HEK293 (cell line): ENCODE measurements around the gene PLEKHA5.

ENCODE experiments used
- CTCF ChIA-PET: fragments of 350-600 bp; formaldehyde crosslinking; extraction: SDS; loops from one replicate; lab custom pipeline; 2021; ENCODE audit warnings: antibody characterized with exemption; lab: Yijun Ruan, JAX
- POLR2A ChIA-PET: fragments of 300-600 bp; formaldehyde crosslinking; extraction: SDS; loops from one replicate; lab custom pipeline; 2020; ENCODE audit warnings: antibody characterized with exemption, inconsistent platforms; lab: Yijun Ruan, JAX
- H3K27ac ChIP-seq: fragments of 200-500 bp; sonication (Bioruptor generic); 2 replicates; pipeline ENCODE4 v1.5.1; 2014; ENCODE audit warnings: low read depth, low read length, control low read depth, inconsistent platforms; ENCODE audit errors: extremely low read depth
- H3K36me3 ChIP-seq, 2 experiments: fragments of 200-500 bp in 1 of 2; sonication (Bioruptor generic) in 1 of 2; 1 replicate in 1 of 2; 2 replicates in 1 of 2; pipeline ENCODE4 v1.5.1; 2014 to 2017; ENCODE audit warnings: inconsistent platforms in 2 of 2, low read length in 2 of 2; ENCODE audit not compliant: control insufficient read depth in 2 of 2, insufficient read depth in 1 of 2
- H3K4me1 ChIP-seq: fragments of 200-500 bp; sonication (Bioruptor generic); 2 replicates; pipeline ENCODE4 v1.5.1; 2014; ENCODE audit warnings: mild to moderate bottlenecking, low read length, inconsistent platforms; ENCODE audit not compliant: control insufficient read depth, insufficient read depth
- H3K4me3 ChIP-seq: 2 replicates; pipeline ENCODE4 v1.5.1; 2011; ENCODE audit warnings: low read depth, mild to moderate bottlenecking, control low read depth, low read length, moderate library complexity
- H3K9me3 ChIP-seq: fragments of 200-500 bp; sonication (Bioruptor generic); 2 replicates; pipeline ENCODE4 v1.5.1; 2014; ENCODE audit warnings: low read depth, low read length, inconsistent platforms; ENCODE audit not compliant: control insufficient read depth, insufficient read depth
- FEZF1 ChIP-seq: fragments of 450-650 bp; formaldehyde crosslinking; IDR thresholded peaks from 2 replicates; pipeline ENCODE4 v1.5.1; 2016; ENCODE audit warnings: missing biosample characterization, missing genetic modification characterization
- HOXA7 ChIP-seq: sonication (generic); formaldehyde crosslinking; IDR thresholded peaks from 2 replicates; pipeline ENCODE4 v1.8.1; 2022; ENCODE audit warnings: missing genetic modification reagents, borderline replicate concordance
- OVOL3 ChIP-seq: fragments of 450-650 bp; formaldehyde crosslinking; IDR thresholded peaks from 2 replicates; pipeline ENCODE4 v1.5.1; 2016; ENCODE audit warnings: missing biosample characterization, missing genetic modification characterization
- SALL2 ChIP-seq: fragments of 450-650 bp; formaldehyde crosslinking; IDR thresholded peaks from 2 replicates; pipeline ENCODE4 v1.5.0; 2017; ENCODE audit warnings: missing biosample characterization, mild to moderate bottlenecking, missing genetic modification characterization, borderline replicate concordance
- TRIM28 ChIP-seq: IDR thresholded peaks from 2 replicates; pipeline ENCODE4 v1.6.1; 2011; ENCODE audit warnings: low read length, control low read depth, borderline replicate concordance
- ZBTB8A ChIP-seq: fragments of 450-650 bp; formaldehyde crosslinking; IDR thresholded peaks from 2 replicates; pipeline ENCODE4 v1.5.1; 2016; ENCODE audit warnings: missing biosample characterization, missing genetic modification characterization
- ZEB2 ChIP-seq: fragments of 450-650 bp; formaldehyde crosslinking; IDR thresholded peaks from 2 replicates; pipeline ENCODE4 v1.5.1; 2016; ENCODE audit warnings: missing biosample characterization, missing genetic modification characterization
- ZFP3 ChIP-seq: fragments of 450-650 bp; formaldehyde crosslinking; IDR thresholded peaks from 2 replicates; pipeline ENCODE4 v1.5.1; 2016; ENCODE audit warnings: low read depth, missing biosample characterization, missing genetic modification characterization
- ZNF174 ChIP-seq: fragments of 450-650 bp; formaldehyde crosslinking; IDR thresholded peaks from 2 replicates; pipeline ENCODE4 v1.5.0; 2017; ENCODE audit warnings: missing biosample characterization, mild to moderate bottlenecking, missing genetic modification characterization
- ZNF184 ChIP-seq: fragments of 450-650 bp; IDR thresholded peaks from 2 replicates; pipeline ENCODE4 v1.5.1; 2018; ENCODE audit warnings: missing biosample characterization, mild to moderate bottlenecking, missing genetic modification characterization
- ZNF221 ChIP-seq: fragments of 450-650 bp; formaldehyde crosslinking; IDR thresholded peaks from 2 replicates; pipeline ENCODE4 v1.5.1; 2017; ENCODE audit warnings: missing biosample characterization, missing genetic modification characterization, borderline replicate concordance
- ZNF248 ChIP-seq: fragments of 450-650 bp; formaldehyde crosslinking; IDR thresholded peaks from 2 replicates; pipeline ENCODE4 v1.5.1; 2017; ENCODE audit warnings: missing biosample characterization, missing genetic modification characterization
- ZNF266 ChIP-seq: fragments of 450-650 bp; formaldehyde crosslinking; IDR thresholded peaks from 2 replicates; pipeline ENCODE4 v1.5.1; 2016; ENCODE audit warnings: missing biosample characterization, missing genetic modification characterization, low read depth
- ZNF292 ChIP-seq: fragments of 450-650 bp; formaldehyde crosslinking; IDR thresholded peaks from 2 replicates; pipeline ENCODE4 v1.5.1; 2016; ENCODE audit warnings: low read depth, missing biosample characterization, missing genetic modification characterization, borderline replicate concordance
- ZNF37A ChIP-seq: fragments of 450-650 bp; IDR thresholded peaks from 2 replicates; pipeline ENCODE4 v1.5.1; 2018; ENCODE audit warnings: missing biosample characterization, missing genetic modification characterization
- ZNF426 ChIP-seq: fragments of 450-650 bp; formaldehyde crosslinking; IDR thresholded peaks from 2 replicates; pipeline ENCODE4 v1.5.1; 2017; ENCODE audit warnings: missing biosample characterization, missing genetic modification characterization, mild to moderate bottlenecking, inconsistent platforms, moderate library complexity
- ZNF555 ChIP-seq: fragments of 450-650 bp; formaldehyde crosslinking; conservative IDR thresholded peaks from 2 replicates; pipeline ENCODE4 v1.5.1; 2017; ENCODE audit warnings: missing biosample characterization, mild to moderate bottlenecking, missing genetic modification characterization, inconsistent platforms
- ZNF621 ChIP-seq: fragments of 450-650 bp; formaldehyde crosslinking; IDR thresholded peaks from 2 replicates; pipeline ENCODE4 v1.5.1; 2017; ENCODE audit warnings: missing biosample characterization, missing genetic modification characterization
- ZNF654 ChIP-seq: fragments of 450-650 bp; formaldehyde crosslinking; IDR thresholded peaks from 2 replicates; pipeline ENCODE4 v1.5.1; 2016; ENCODE audit warnings: low read depth, missing biosample characterization, missing genetic modification characterization
- ZNF747 ChIP-seq: fragments of 450-650 bp; formaldehyde crosslinking; IDR thresholded peaks from 2 replicates; pipeline ENCODE4 v1.5.1; 2016; ENCODE audit warnings: missing biosample characterization, missing genetic modification characterization
- ZNF768 ChIP-seq: fragments of 450-650 bp; formaldehyde crosslinking; IDR thresholded peaks from 2 replicates; pipeline ENCODE4 v1.5.1; 2018; ENCODE audit warnings: missing biosample characterization, mild to moderate bottlenecking, missing genetic modification characterization
- ZNF837 ChIP-seq: fragments of 450-650 bp; formaldehyde crosslinking; IDR thresholded peaks from 2 replicates; pipeline ENCODE4 v1.5.1; 2016; ENCODE audit warnings: missing biosample characterization, missing genetic modification characterization
- ZXDB ChIP-seq: fragments of 450-650 bp; formaldehyde crosslinking; IDR thresholded peaks from 2 replicates; pipeline ENCODE4 v1.5.1; 2016; ENCODE audit warnings: missing biosample characterization, missing genetic modification characterization
- TF ChIP-seq, protein P1 (sequence below): fragments of 450-650 bp; formaldehyde crosslinking; IDR thresholded peaks from 2 replicates; pipeline ENCODE4 v1.5.1; 2016; ENCODE audit warnings: missing biosample characterization, missing genetic modification characterization
- TF ChIP-seq, protein P2 (sequence below): fragments of 450-650 bp; formaldehyde crosslinking; IDR thresholded peaks from 2 replicates; pipeline ENCODE4 v1.5.1; 2017; ENCODE audit warnings: missing biosample characterization, missing genetic modification characterization
- TF ChIP-seq, protein P3 (sequence below): fragments of 450-650 bp; formaldehyde crosslinking; IDR thresholded peaks from 2 replicates; pipeline ENCODE4 v1.5.1; 2016; ENCODE audit warnings: missing biosample characterization, missing genetic modification characterization
- TF ChIP-seq, protein P4 (sequence below): fragments of 450-650 bp; formaldehyde crosslinking; IDR thresholded peaks from 2 replicates; pipeline ENCODE4 v1.5.1; 2017; ENCODE audit warnings: missing biosample characterization, missing genetic modification characterization

Gene PLEKHA5

DNA sequence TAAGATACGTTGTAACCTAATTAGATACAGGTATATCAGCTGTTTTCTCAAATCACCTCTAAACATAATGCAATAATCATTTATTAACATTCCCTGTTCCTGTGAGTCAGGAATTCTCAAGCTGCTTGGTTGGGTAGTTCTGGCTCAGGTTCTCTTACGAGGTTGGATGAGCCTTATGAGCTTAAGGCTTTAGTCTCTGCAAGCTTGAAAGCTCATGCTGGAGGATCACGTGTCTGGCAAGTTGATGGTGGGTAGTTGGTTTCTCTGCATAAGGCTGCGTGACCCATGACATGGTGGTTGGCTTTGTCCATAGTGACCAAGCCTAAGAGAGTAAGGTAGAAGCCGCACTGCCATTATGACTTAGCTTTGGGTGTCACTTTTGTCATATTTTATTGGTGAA, 62.0 kb downstream of the PLEKHA5 start:
- no peaks in the 10 kb centered on the region for H3K4me1 ChIP-seq
- ChIA-PET POLR2A (no interaction called here), CTCF (interaction anchor here (0.7 to 0.9 kb wide), 2 partner anchors 32 to 97 kb away, joined by 3 read pairs; no protein-coding TSS in a partner anchor)
- no peak for TF ChIP-seq ZBTB8A (tag by site-specific recombination)
- no peak for TF ChIP-seq ZNF555 (tag by site-specific recombination)
- TF ChIP-seq ZNF837 (tag by site-specific recombination), result no peak
- no peak for TF ChIP-seq ZNF221 (tag by site-specific recombination)
- no peak for TF ChIP-seq FEZF1 (tag by site-specific recombination)
- no peak for TF ChIP-seq ZNF621 (tag by site-specific recombination)
- no peaks in the 10 kb centered on the region for H3K36me3 ChIP-seq
- H3K4me3 ChIP-seq, result no peak overlapping the region
- H3K27ac ChIP-seq, result no peak overlapping the region
- no peaks in the 10 kb centered on the region for H3K9me3 ChIP-seq

DNA sequence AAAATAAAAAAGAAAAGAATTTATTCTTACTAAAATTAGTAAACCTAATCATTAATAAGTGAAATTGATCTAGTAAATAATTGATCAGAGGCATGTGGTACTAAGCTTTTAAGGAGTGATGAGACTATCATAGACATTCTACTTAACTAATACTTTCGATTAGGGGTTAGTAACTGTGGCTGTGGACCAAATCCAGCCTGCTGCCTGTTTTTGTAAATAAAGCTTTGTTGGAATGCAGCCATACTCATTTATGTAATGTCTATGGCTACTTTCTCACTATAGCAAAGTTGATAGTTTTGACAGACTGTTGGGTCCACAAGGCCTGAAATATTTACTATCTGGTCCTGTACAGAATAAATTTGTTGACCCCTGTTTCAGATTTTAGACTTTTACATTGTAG, 63.2 kb downstream of the PLEKHA5 start:
- H3K4me3 ChIP-seq, result no peak overlapping the region
- CTCF ChIA-PET, result interaction anchor here (0.5 to 1.1 kb wide), 2 partner anchors 8 to 11 kb away, joined by 3 to 4 read pairs; no protein-coding TSS in a partner anchor

DNA sequence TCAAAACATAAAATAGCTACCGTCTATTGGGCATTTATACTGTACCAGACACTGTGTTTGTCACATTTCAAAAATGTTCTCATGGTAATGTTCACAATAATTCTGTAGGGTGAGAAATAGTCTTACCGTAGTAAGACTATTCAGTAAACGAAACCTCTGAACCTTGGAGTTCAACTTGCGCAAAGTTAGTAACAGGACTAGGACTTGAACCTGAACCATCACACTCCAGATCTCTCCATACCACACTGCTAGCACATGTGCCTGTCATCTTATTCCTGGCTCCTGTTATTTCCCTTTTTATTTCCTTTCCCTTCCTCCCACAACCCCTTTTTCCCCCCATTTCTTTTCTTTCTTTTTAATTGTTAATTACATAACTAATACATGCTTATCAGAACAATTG, 65.4 kb downstream of the PLEKHA5 start:
- Histone ChIP-seq H3K36me3 (no peaks in the 10 kb centered on the region), H3K27ac (no peak overlapping the region), H3K4me1 (no peaks in the 10 kb centered on the region), H3K4me3 (no peak overlapping the region), H3K9me3 (no peaks in the 10 kb centered on the region)
- TF ChIP-seq ZNF248 (tag by site-specific recombination) (no peak), TRIM28 (no peak), HOXA7 (CRISPR knock-in tag) (no peak), ZNF266 (tag by site-specific recombination) (no peak), ZFP3 (tag by site-specific recombination) (no peak), ZNF37A (tag by site-specific recombination) (no peak), OVOL3 (tag by site-specific recombination) (no peak), ZNF747 (no peak), ZXDB (tag by site-specific recombination) (no peak), ZNF768 (tag by site-specific recombination) (no peak), SALL2 (tag by site-specific recombination) (no peak), ZNF426 (tag by site-specific recombination) (no peak)
- TF ChIP-seq, protein P1, sequence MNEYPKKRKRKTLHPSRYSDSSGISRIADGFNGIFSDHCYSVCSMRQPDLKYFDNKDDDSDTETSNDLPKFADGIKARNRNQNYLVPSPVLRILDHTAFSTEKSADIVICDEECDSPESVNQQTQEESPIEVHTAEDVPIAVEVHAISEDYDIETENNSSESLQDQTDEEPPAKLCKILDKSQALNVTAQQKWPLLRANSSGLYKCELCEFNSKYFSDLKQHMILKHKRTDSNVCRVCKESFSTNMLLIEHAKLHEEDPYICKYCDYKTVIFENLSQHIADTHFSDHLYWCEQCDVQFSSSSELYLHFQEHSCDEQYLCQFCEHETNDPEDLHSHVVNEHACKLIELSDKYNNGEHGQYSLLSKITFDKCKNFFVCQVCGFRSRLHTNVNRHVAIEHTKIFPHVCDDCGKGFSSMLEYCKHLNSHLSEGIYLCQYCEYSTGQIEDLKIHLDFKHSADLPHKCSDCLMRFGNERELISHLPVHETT (tag by site-specific recombination), result no peak
- ChIA-PET CTCF (interaction anchor here (2.8 kb wide), 1 partner anchor 9 kb away, joined by 14 read pairs; no protein-coding TSS in a partner anchor), POLR2A (interaction anchor here (0.5 kb wide), 1 partner anchor 97 kb away, joined by 3 read pairs; no protein-coding TSS in a partner anchor)

More for the DNA sequence above, 63.2 kb downstream of the PLEKHA5 start:
- Histone ChIP-seq H3K36me3 (no peaks in the 10 kb centered on the region), H3K4me1 (no peaks in the 10 kb centered on the region), H3K9me3 (no peaks in the 10 kb centered on the region), H3K27ac (no peak overlapping the region)
- POLR2A ChIA-PET, result no interaction called here
- no peak for TF ChIP-seq ZNF174 (tag by site-specific recombination)
- no peak for TF ChIP-seq ZNF266 (tag by site-specific recombination)
- TF ChIP-seq, protein P2, sequence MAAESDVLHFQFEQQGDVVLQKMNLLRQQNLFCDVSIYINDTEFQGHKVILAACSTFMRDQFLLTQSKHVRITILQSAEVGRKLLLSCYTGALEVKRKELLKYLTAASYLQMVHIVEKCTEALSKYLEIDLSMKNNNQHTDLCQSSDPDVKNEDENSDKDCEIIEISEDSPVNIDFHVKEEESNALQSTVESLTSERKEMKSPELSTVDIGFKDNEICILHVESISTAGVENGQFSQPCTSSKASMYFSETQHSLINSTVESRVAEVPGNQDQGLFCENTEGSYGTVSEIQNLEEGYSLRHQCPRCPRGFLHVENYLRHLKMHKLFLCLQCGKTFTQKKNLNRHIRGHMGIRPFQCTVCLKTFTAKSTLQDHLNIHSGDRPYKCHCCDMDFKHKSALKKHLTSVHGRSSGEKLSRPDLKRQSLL (tag by site-specific recombination), result no peak
- TF ChIP-seq ZEB2 (tag by site-specific recombination), result no peak
- TF ChIP-seq ZNF292 (tag by site-specific recombination), result no peak
- TF ChIP-seq ZNF654 (tag by site-specific recombination), result no peak
- TF ChIP-seq, protein P3, sequence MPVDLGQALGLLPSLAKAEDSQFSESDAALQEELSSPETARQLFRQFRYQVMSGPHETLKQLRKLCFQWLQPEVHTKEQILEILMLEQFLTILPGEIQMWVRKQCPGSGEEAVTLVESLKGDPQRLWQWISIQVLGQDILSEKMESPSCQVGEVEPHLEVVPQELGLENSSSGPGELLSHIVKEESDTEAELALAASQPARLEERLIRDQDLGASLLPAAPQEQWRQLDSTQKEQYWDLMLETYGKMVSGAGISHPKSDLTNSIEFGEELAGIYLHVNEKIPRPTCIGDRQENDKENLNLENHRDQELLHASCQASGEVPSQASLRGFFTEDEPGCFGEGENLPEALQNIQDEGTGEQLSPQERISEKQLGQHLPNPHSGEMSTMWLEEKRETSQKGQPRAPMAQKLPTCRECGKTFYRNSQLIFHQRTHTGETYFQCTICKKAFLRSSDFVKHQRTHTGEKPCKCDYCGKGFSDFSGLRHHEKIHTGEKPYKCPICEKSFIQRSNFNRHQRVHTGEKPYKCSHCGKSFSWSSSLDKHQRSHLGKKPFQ (tag by site-specific recombination), result no peak
- TF ChIP-seq, protein P4, sequence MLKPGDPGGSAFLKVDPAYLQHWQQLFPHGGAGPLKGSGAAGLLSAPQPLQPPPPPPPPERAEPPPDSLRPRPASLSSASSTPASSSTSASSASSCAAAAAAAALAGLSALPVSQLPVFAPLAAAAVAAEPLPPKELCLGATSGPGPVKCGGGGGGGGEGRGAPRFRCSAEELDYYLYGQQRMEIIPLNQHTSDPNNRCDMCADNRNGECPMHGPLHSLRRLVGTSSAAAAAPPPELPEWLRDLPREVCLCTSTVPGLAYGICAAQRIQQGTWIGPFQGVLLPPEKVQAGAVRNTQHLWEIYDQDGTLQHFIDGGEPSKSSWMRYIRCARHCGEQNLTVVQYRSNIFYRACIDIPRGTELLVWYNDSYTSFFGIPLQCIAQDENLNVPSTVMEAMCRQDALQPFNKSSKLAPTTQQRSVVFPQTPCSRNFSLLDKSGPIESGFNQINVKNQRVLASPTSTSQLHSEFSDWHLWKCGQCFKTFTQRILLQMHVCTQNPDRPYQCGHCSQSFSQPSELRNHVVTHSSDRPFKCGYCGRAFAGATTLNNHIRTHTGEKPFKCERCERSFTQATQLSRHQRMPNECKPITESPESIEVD (tag by site-specific recombination), result no peak
- no peak for TF ChIP-seq ZNF426 (tag by site-specific recombination)
- TF ChIP-seq ZNF184, result no peak
